IMR-90 (cell line): Measurements from ENCODE around the gene GPC6.

Source experiments
- MAFK ChIP-seq: IDR thresholded peaks from 2 replicates; pipeline ENCODE4 v1.6.1; 2012; ENCODE audit warnings: low read depth, low read length, improper control_type of control experiment
- POLR2A ChIP-seq: IDR thresholded peaks from 2 replicates; pipeline ENCODE4 v1.6.1; 2012; ENCODE audit warnings: mild to moderate bottlenecking, low read depth, low read length
- RAD21 ChIP-seq: IDR thresholded peaks from 2 replicates; pipeline ENCODE4 v1.6.1; 2012; ENCODE audit warnings: low read length, improper control_type of control experiment
- SMC3 ChIP-seq: fragments of 150-350 bp; IDR thresholded peaks from 2 replicates; pipeline ENCODE4 v1.6.1; 2016; ENCODE audit warnings: low read depth, mild to moderate bottlenecking, antibody characterized with exemption, low read length, moderate library complexity
- TF ChIP-seq, protein P1 (sequence below): conservative IDR thresholded peaks from 2 replicates; pipeline ENCODE4 v1.5.1; 2012; ENCODE audit warnings: mild to moderate bottlenecking, low read depth, low read length, improper control_type of control experiment

DNA sequence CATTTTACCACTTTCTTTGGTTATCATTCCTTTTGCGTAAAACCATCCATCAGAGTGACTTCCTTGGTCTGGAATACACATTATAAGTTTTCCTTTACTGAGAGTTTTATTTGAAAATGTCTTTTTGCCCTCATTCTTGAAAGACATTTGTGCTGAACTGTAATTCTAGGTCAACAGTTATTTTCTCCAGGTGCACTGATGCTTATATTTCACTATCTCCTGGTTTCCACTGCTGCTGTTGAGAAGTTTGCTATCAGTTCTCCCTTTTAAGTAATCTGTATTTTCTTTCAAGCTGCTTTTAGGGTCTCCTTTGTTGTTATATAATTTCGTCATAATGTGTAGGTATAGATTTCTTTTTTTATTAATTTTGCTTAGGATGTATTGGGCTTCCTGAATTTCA lies 1092.9 kb downstream of the GPC6 start:
- TF ChIP-seq, protein P1, sequence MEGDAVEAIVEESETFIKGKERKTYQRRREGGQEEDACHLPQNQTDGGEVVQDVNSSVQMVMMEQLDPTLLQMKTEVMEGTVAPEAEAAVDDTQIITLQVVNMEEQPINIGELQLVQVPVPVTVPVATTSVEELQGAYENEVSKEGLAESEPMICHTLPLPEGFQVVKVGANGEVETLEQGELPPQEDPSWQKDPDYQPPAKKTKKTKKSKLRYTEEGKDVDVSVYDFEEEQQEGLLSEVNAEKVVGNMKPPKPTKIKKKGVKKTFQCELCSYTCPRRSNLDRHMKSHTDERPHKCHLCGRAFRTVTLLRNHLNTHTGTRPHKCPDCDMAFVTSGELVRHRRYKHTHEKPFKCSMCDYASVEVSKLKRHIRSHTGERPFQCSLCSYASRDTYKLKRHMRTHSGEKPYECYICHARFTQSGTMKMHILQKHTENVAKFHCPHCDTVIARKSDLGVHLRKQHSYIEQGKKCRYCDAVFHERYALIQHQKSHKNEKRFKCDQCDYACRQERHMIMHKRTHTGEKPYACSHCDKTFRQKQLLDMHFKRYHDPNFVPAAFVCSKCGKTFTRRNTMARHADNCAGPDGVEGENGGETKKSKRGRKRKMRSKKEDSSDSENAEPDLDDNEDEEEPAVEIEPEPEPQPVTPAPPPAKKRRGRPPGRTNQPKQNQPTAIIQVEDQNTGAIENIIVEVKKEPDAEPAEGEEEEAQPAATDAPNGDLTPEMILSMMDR = no peak
- TF ChIP-seq RAD21 = no peak
- no peak for TF ChIP-seq POLR2A
- no peak for TF ChIP-seq SMC3
- TF ChIP-seq MAFK = no peak
